CD8-positive, alpha-beta memory T cell (primary cell): ENCODE results near the gene KRT84. TPM values are rescaled to one million over a fixed set of nuclear protein-coding genes. Genes with fewer than 3 reads are reported as not detected.
"Not testable (repeated sequence)": the region's sequence is repeated elsewhere in the genome, so short reads cannot be mapped to it uniquely, and the experiment has no call there.

Source experiments
- CTCF ChIA-PET: fragments of 350-600 bp; sonication (Branson Sonifier 250); formaldehyde crosslinking; loops from one replicate; lab custom pipeline; 2021; ENCODE audit warnings: antibody characterized with exemption; lab: Charles Lee
- POLR2A ChIA-PET: fragments of 350-600 bp; sonication (Branson Sonifier 250); formaldehyde crosslinking; loops from one replicate; lab custom pipeline; 2021; ENCODE audit warnings: antibody characterized with exemption; lab: Charles Lee
- DNase-seq, 5 donors: peaks; one replicate each; pipeline versions ENCODE4 v3.0.0 to v3.0.0-alpha.2; 2020 to 2022; ENCODE audit warnings: mixed read lengths in 1 of 5
- H3K27ac ChIP-seq: one replicate; pipeline ENCODE4 v1.7.0; 2013; ENCODE audit warnings: low read depth, mild to moderate bottlenecking, low read length, moderate library complexity
- H3K27me3 ChIP-seq: 2 replicates; pipeline ENCODE4 v1.7.0; 2013; ENCODE audit warnings: low read length, mild to moderate bottlenecking; ENCODE audit not compliant: insufficient read depth, poor library complexity, severe bottlenecking
- H3K36me3 ChIP-seq: 2 replicates; pipeline ENCODE4 v1.7.0; 2013; ENCODE audit warnings: mild to moderate bottlenecking, low read length, moderate library complexity; ENCODE audit not compliant: insufficient read depth
- H3K4me1 ChIP-seq: 2 replicates; pipeline ENCODE4 v1.7.0; 2013; ENCODE audit warnings: mild to moderate bottlenecking, low read length, moderate library complexity; ENCODE audit not compliant: insufficient read depth
- H3K4me3 ChIP-seq: 2 replicates; pipeline ENCODE4 v1.7.0; 2013; ENCODE audit warnings: mild to moderate bottlenecking, low read length
- H3K9me3 ChIP-seq: 2 replicates; pipeline ENCODE4 v1.7.0; 2013; ENCODE audit warnings: mild to moderate bottlenecking, low read length
- H3K27ac Mint-ChIP-seq, 8 donors: one replicate each; pipeline ENCODE4 v1.8.0; 2020 to 2021; ENCODE audit warnings: mixed read lengths in 8 of 8, mild to moderate bottlenecking in 6 of 8, inconsistent platforms in 3 of 8, moderate library complexity in 3 of 8
- H3K27me3 Mint-ChIP-seq, 2 donors: one replicate each; pipeline ENCODE4 v1.8.0; 2020 to 2021; ENCODE audit warnings: mixed read lengths in 2 of 2, mild to moderate bottlenecking in 1 of 2, moderate library complexity in 1 of 2
- H3K36me3 Mint-ChIP-seq, 3 donors: one replicate each; pipeline ENCODE4 v1.8.0; 2020 to 2021; ENCODE audit warnings: mixed read lengths in 3 of 3, inconsistent platforms in 1 of 3, mild to moderate bottlenecking in 1 of 3
- H3K4me1 Mint-ChIP-seq, 3 donors: one replicate each; pipeline ENCODE4 v1.8.0; 2020 to 2021; ENCODE audit warnings: mixed read lengths in 3 of 3, inconsistent platforms in 1 of 3, mild to moderate bottlenecking in 1 of 3
- H3K4me3 Mint-ChIP-seq, 7 donors: one replicate each; pipeline ENCODE4 v1.8.0; 2020 to 2021; ENCODE audit warnings: mixed read lengths in 7 of 7, mild to moderate bottlenecking in 6 of 7, moderate library complexity in 4 of 7, inconsistent platforms in 2 of 7
- H3K9me3 Mint-ChIP-seq, 5 donors: one replicate each; pipeline ENCODE4 v1.8.0; 2020 to 2022; ENCODE audit warnings: mixed read lengths in 5 of 5, mild to moderate bottlenecking in 3 of 5, moderate library complexity in 2 of 5, inconsistent platforms in 1 of 5
- polyA plus RNA-seq: library from polyadenylated mRNA; unstranded; fragments of 300-500 nt; fragmentation: Illumina TruSeq; gene quantifications from one replicate; pipeline ENCODE4 v1.2.3, GENCODE V29; 2021
- total RNA-seq, 2 experiments: library from RNA; stranded (reverse); gene quantifications; one replicate each; pipeline ENCODE4 v1.2.3, GENCODE V29; 2021

Gene KRT84
- total and polyA plus RNA-seq, 3 experiments from 2014 or later, result not detected

GRCh38 chr12:52415870-52416750, 30.7 kb upstream of the KRT84 start:
- no peaks in the 10 kb centered on the region for H3K4me1 Mint-ChIP-seq

GRCh38 chr12:52414936-52415335, 29.5 kb upstream of the KRT84 start:
- Mint-ChIP-seq H3K27ac (no peak overlapping the region), H3K4me3 (no peak overlapping the region), H3K27me3 (peaks cover 15 to 42% of the 10 kb centered on the region in 2 donors), H3K9me3 (no peaks in the 10 kb centered on the region), H3K36me3 (no peaks in the 10 kb centered on the region), H3K4me1 (no peaks in the 10 kb centered on the region)
- no peak for DNase-seq
- CTCF ChIA-PET, result interaction anchor here (0.6 to 2.0 kb wide), 3 partner anchors 13 to 465 kb away, joined by 3 to 5 read pairs (median 4); no protein-coding TSS in a partner anchor
- Histone ChIP-seq H3K4me3 (no peak overlapping the region), H3K4me1 (no peaks in the 10 kb centered on the region), H3K9me3 (no peaks in the 10 kb centered on the region), H3K27me3 (no peaks in the 10 kb centered on the region), H3K36me3 (no peaks in the 10 kb centered on the region), H3K27ac (no peak overlapping the region)
- POLR2A ChIA-PET, result no interaction called here

More at GRCh38 chr12:52415870-52416750, 30.7 kb upstream of the KRT84 start:
- no peak overlapping the region for H3K27ac ChIP-seq
- H3K4me1 ChIP-seq, result no peaks in the 10 kb centered on the region
- no peak overlapping the region for H3K27ac Mint-ChIP-seq
- no peaks in the 10 kb centered on the region for H3K9me3 Mint-ChIP-seq
- peaks cover 9 to 42% of the 10 kb centered on the region in 2 donors for H3K27me3 Mint-ChIP-seq
- H3K9me3 ChIP-seq, result no peaks in the 10 kb centered on the region
- ChIA-PET POLR2A (no interaction called here), CTCF (no interaction called here)
- DNase-seq, result no peak
- H3K36me3 Mint-ChIP-seq, result no peaks in the 10 kb centered on the region
- no peaks in the 10 kb centered on the region for H3K36me3 ChIP-seq
- H3K4me3 Mint-ChIP-seq, result no peak overlapping the region
- H3K27me3 ChIP-seq, result no peaks in the 10 kb centered on the region
- H3K4me3 ChIP-seq, result no peak overlapping the region

GRCh38 chr12:52413782-52414345, 28.4 kb upstream of the KRT84 start:
- Histone ChIP-seq H3K9me3 (no peaks in the 10 kb centered on the region), H3K27ac (no peak overlapping the region), H3K4me1 (no peaks in the 10 kb centered on the region), H3K4me3 (no peak overlapping the region), H3K36me3 (no peaks in the 10 kb centered on the region), H3K27me3 (no peaks in the 10 kb centered on the region)
- no peaks in the 10 kb centered on the region for H3K36me3 Mint-ChIP-seq
- no peak for DNase-seq
- POLR2A ChIA-PET, result no interaction called here
- no peak overlapping the region for H3K27ac Mint-ChIP-seq
- H3K4me1 Mint-ChIP-seq, result no peaks in the 10 kb centered on the region
- no peak overlapping the region for H3K4me3 Mint-ChIP-seq
- peaks cover 12 to 41% of the 10 kb centered on the region in 2 donors for H3K27me3 Mint-ChIP-seq
- CTCF ChIA-PET, result interaction anchor here (0.7 to 2.0 kb wide), 3 partner anchors 14 to 466 kb away, joined by 3 to 5 read pairs (median 4); no protein-coding TSS in a partner anchor
- no peaks in the 10 kb centered on the region for H3K9me3 Mint-ChIP-seq

GRCh38 chr12:52413202-52413601, 27.8 kb upstream of the KRT84 start:
- Histone ChIP-seq H3K27me3 (no peaks in the 10 kb centered on the region), H3K9me3 (no peaks in the 10 kb centered on the region), H3K4me3 (no peak overlapping the region), H3K4me1 (no peaks in the 10 kb centered on the region), H3K36me3 (no peaks in the 10 kb centered on the region), H3K27ac (no peak overlapping the region)
- H3K36me3 Mint-ChIP-seq, result no peaks in the 10 kb centered on the region
- DNase-seq, result no peak
- H3K4me1 Mint-ChIP-seq, result no peaks in the 10 kb centered on the region
- no peak overlapping the region for H3K4me3 Mint-ChIP-seq
- POLR2A ChIA-PET, result no interaction called here
- CTCF ChIA-PET, result interaction anchor here (2.0 kb wide), 1 partner anchor 14 kb away, joined by 5 read pairs; no protein-coding TSS in a partner anchor
- no peak overlapping the region for H3K27ac Mint-ChIP-seq
- H3K9me3 Mint-ChIP-seq, result no peaks in the 10 kb centered on the region
- peaks cover 12 to 46% of the 10 kb centered on the region in 2 donors for H3K27me3 Mint-ChIP-seq

GRCh38 chr12:52411815-52412214, 26.4 kb upstream of the KRT84 start:
- DNase-seq, result no peak
- no peaks in the 10 kb centered on the region for H3K36me3 Mint-ChIP-seq
- no peaks in the 10 kb centered on the region for H3K9me3 Mint-ChIP-seq
- no peaks in the 10 kb centered on the region for H3K36me3 ChIP-seq
- H3K4me1 ChIP-seq, result no peaks in the 10 kb centered on the region
- H3K27ac Mint-ChIP-seq, result no peak overlapping the region
- ChIA-PET POLR2A (no interaction called here), CTCF (no interaction called here)
- H3K9me3 ChIP-seq, result no peaks in the 10 kb centered on the region
- H3K4me3 ChIP-seq, result no peak overlapping the region
- H3K27me3 Mint-ChIP-seq, result peaks cover 14 to 49% of the 10 kb centered on the region in 2 donors
- H3K4me3 Mint-ChIP-seq, result no peak overlapping the region
- H3K4me1 Mint-ChIP-seq, result no peaks in the 10 kb centered on the region
- H3K27ac ChIP-seq, result no peak overlapping the region
- H3K27me3 ChIP-seq, result no peaks in the 10 kb centered on the region

- H3K36me3 Mint-ChIP-seq, DNase-seq, H3K27ac ChIP-seq, H3K27me3 ChIP-seq, H3K27ac Mint-ChIP-seq, H3K36me3 ChIP-seq, H3K4me1 Mint-ChIP-seq, H3K4me1 ChIP-seq, H3K9me3 ChIP-seq, CTCF ChIA-PET, H3K9me3 Mint-ChIP-seq, POLR2A ChIA-PET, H3K4me3 Mint-ChIP-seq, H3K4me3 ChIP-seq: not testable (repeated sequence)
- H3K27me3 Mint-ChIP-seq, result peaks cover 14 to 48% of the 10 kb centered on the region in 2 donors
These were observed 25.3 kb upstream of the KRT84 start for GRCh38 chr12:52410589-52411248.

GRCh38 chr12:52407918-52408317, 22.5 kb upstream of the KRT84 start:
- no peak overlapping the region for H3K27ac Mint-ChIP-seq
- CTCF ChIA-PET, result no interaction called here
- Histone ChIP-seq H3K27me3 (no peaks in the 10 kb centered on the region), H3K36me3 (no peaks in the 10 kb centered on the region), H3K27ac (no peak overlapping the region), H3K4me3 (no peak overlapping the region), H3K9me3 (no peaks in the 10 kb centered on the region), H3K4me1 (no peaks in the 10 kb centered on the region)
- peaks cover 12 to 42% of the 10 kb centered on the region in 2 donors for H3K27me3 Mint-ChIP-seq
- no peaks in the 10 kb centered on the region for H3K4me1 Mint-ChIP-seq
- no peak overlapping the region for H3K4me3 Mint-ChIP-seq
- no peaks in the 10 kb centered on the region for H3K36me3 Mint-ChIP-seq
- no peak for DNase-seq
- POLR2A ChIA-PET, result no interaction called here
- H3K9me3 Mint-ChIP-seq, result no peaks in the 10 kb centered on the region

- Histone ChIP-seq H3K9me3 (no peaks in the 10 kb centered on the region), H3K36me3 (no peaks in the 10 kb centered on the region), H3K4me3 (no peak within 1 kb of the TSS), H3K27me3 (no peaks in the 10 kb centered on the region), H3K4me1 (no peaks in the 10 kb centered on the region), H3K27ac (no peak within 1 kb of the TSS)
- no peaks in the 10 kb centered on the region for H3K9me3 Mint-ChIP-seq
- H3K27ac Mint-ChIP-seq, result no peak within 1 kb of the TSS
- CTCF ChIA-PET, result no interaction called here
- H3K4me3 Mint-ChIP-seq, result no peak within 1 kb of the TSS
- H3K27me3 Mint-ChIP-seq, result peaks cover 7 to 31% of the 10 kb centered on the region in 2 donors
- H3K36me3 Mint-ChIP-seq, result no peaks in the 10 kb centered on the region
- POLR2A ChIA-PET, result no interaction called here
- no peaks in the 10 kb centered on the region for H3K4me1 Mint-ChIP-seq
- no peak for DNase-seq
These were observed 20.5 kb upstream of the KRT84 start, which contains the start of gene KRT82 for GRCh38 chr12:52405922-52406385. TSS of gene KRT82 (minus strand) at chr12:52406335. CDS start at chr12:52406277, 58 bp downstream.
